Lung (tissue), 12 donors: ENCODE data around the gene MYO16. TPM values are rescaled to one million over a fixed set of nuclear protein-coding genes. Genes with fewer than 3 reads are reported as not detected.

Experiments used
- ATAC-seq: fragments of 200-7000 bp; cut with Tn5 transposase; one replicate; pipeline ENCODE4 v1.9.1; 2020; ENCODE audit warnings: moderate number of reproducible peaks; ENCODE audit not compliant: insufficient read depth, low FRiP score
- DNase-seq, 3 donors: peaks; one replicate each; pipeline ENCODE4 v3.0.0-alpha.2; 2013 to 2017
- H3K27ac ChIP-seq, 2 donors: one replicate each; pipeline ENCODE4 v1.5.1; 2013; ENCODE audit warnings: mild to moderate bottlenecking in 2 of 2, moderate library complexity in 2 of 2, control low read depth in 1 of 2, inconsistent platforms in 1 of 2, low read depth in 1 of 2, low read length in 1 of 2
- H3K27me3 ChIP-seq, 3 donors: one replicate each; pipeline ENCODE4 v1.5.1; 2013; ENCODE audit warnings: low read length in 2 of 3; ENCODE audit not compliant: control insufficient read depth in 3 of 3, insufficient read depth in 3 of 3
- H3K36me3 ChIP-seq, 4 donors: one replicate each; pipeline ENCODE4 v1.5.1; 2013; ENCODE audit warnings: low read length in 4 of 4, mild to moderate bottlenecking in 1 of 4, moderate library complexity in 1 of 4; ENCODE audit not compliant: control insufficient read depth in 4 of 4, insufficient read depth in 4 of 4
- H3K4me1 ChIP-seq, 5 donors: one replicate each; pipeline ENCODE4 v1.5.1; 2013; ENCODE audit warnings: low read length in 5 of 5, mild to moderate bottlenecking in 2 of 5, moderate library complexity in 1 of 5; ENCODE audit not compliant: control insufficient read depth in 5 of 5, insufficient read depth in 5 of 5
- H3K4me3 ChIP-seq: one replicate; pipeline ENCODE4 v1.5.1; 2013; ENCODE audit warnings: mild to moderate bottlenecking, control low read depth, moderate library complexity
- H3K9ac ChIP-seq, 2 donors: one replicate each; pipeline ENCODE4 v1.5.1; 2013; ENCODE audit warnings: low read length in 2 of 2, control low read depth in 1 of 2; ENCODE audit not compliant: insufficient read depth in 1 of 2
- H3K9me3 ChIP-seq, 4 donors: one replicate each; pipeline ENCODE4 v1.5.1; 2013; ENCODE audit warnings: low read length in 3 of 4, mild to moderate bottlenecking in 1 of 4, moderate library complexity in 1 of 4; ENCODE audit not compliant: control insufficient read depth in 4 of 4, insufficient read depth in 3 of 4
- CTCF ChIP-seq: IDR thresholded peaks from 2 replicates; pipeline ENCODE4 v1.5.1; 2012; ENCODE audit warnings: mild to moderate bottlenecking; ENCODE audit errors: control extremely low read depth, extremely low read depth
- WGBS, 2 donors: extraction: QIAGEN DNeasy Blood & Tissue Kit; methylation state at CpG; one replicate each; pipeline ENCODE4 v1.1.7; 2013; 5-methylcytosine and 5-hydroxymethylcytosine counted together
- polyA plus RNA-seq, 2 donors: library from polyadenylated mRNA; stranded (reverse); fragments of 200-250 nt; gene quantifications; one replicate each; pipeline ENCODE4 v1.2.1, GENCODE V29; 2013
- total RNA-seq, 2 donors: library from RNA; depleted of rRNA in 1 of 2; stranded (reverse); fragments of >200 nt in 1 of 2; gene quantifications; one replicate each; pipeline ENCODE4 v1.2.1, GENCODE V29; 2014 to 2021
- donor health status: control.
- donor health status: control.
- donor health status: Bipolar disorder and iron deficiency.
- donor health status: healthy.
- donor health status: DM: yes; HTN: yes; CAD: no.

Gene MYO16
- total and polyA plus RNA-seq, 4 donors = 0.12 to 13.8 (median 0.88) TPM

- Histone ChIP-seq H3K4me1 (no peaks in the 10 kb centered on the region), H3K27ac (no peak overlapping the region), H3K9me3 (peaks cover 0 to 3% (median 0%) of the 10 kb centered on the region in 4 donors), H3K9ac (no peak overlapping the region), H3K4me3 (no peak overlapping the region), H3K36me3 (no peaks in the 10 kb centered on the region), H3K27me3 (no peaks in the 10 kb centered on the region)
- ATAC-seq (no peak), DNase-seq (peak in 2 of 3 donors; percentile 60 to 74)
- no peak for TF ChIP-seq CTCF
- 48 to 77% methylated on average over 1 of the region's 1 CpG for WGBS, 2 donors
Observed at GRCh38 chr13:109119896-109120295, 490.5 kb downstream of the MYO16 start.

- WGBS, 2 donors = 94 to 99% methylated on average over 5 of the region's 5 CpGs
- Histone ChIP-seq H3K36me3 (no peaks in the 10 kb centered on the region), H3K27me3 (no peaks in the 10 kb centered on the region), H3K4me1 (peaks cover 0 to 14% (median 0%) of the 10 kb centered on the region in 5 donors), H3K27ac (no peak overlapping the region), H3K9me3 (no peaks in the 10 kb centered on the region), H3K4me3 (no peak overlapping the region), H3K9ac (no peak overlapping the region)
- ATAC-seq = no peak
- no peak for TF ChIP-seq CTCF
- no peak for DNase-seq
Observed at GRCh38 chr13:109121826-109122225, 492.4 kb downstream of the MYO16 start.

GRCh38 chr13:109123971-109124370 lies 494.6 kb downstream of the MYO16 start:
- H3K36me3 ChIP-seq = no peaks in the 10 kb centered on the region
- H3K9ac ChIP-seq = no peak overlapping the region
- DNase-seq = no peak
- peaks cover 0 to 25% (median 0%) of the 10 kb centered on the region in 5 donors for H3K4me1 ChIP-seq
- no peak overlapping the region for H3K27ac ChIP-seq
- no peak overlapping the region for H3K4me3 ChIP-seq
- ATAC-seq = no peak
- TF ChIP-seq CTCF = no peak
- H3K9me3 ChIP-seq = no peaks in the 10 kb centered on the region
- WGBS, 2 donors = 76 to 81% methylated on average over 2 of the region's 2 CpGs
- no peaks in the 10 kb centered on the region for H3K27me3 ChIP-seq

GRCh38 chr13:109126178-109126577 lies 496.8 kb downstream of the MYO16 start:
- no peak overlapping the region for H3K4me3 ChIP-seq
- peak; percentile 21 to 73 (median 64) for DNase-seq
- peaks cover 0 to 25% (median 0%) of the 10 kb centered on the region in 5 donors for H3K4me1 ChIP-seq
- no peak for TF ChIP-seq CTCF
- H3K27me3 ChIP-seq = no peaks in the 10 kb centered on the region
- H3K36me3 ChIP-seq = no peaks in the 10 kb centered on the region
- 76 to 85% methylated on average over 5 of the region's 5 CpGs for WGBS, 2 donors
- H3K9me3 ChIP-seq = no peaks in the 10 kb centered on the region
- H3K27ac ChIP-seq = no peak overlapping the region
- H3K9ac ChIP-seq = no peak overlapping the region
- ATAC-seq = no peak
